Activated CD4-positive, alpha-beta memory T cell treated with anti-CD3 and anti-CD28 coated beads for 36 hours (primary cell): ENCODE data around the gene TSC22D3. TPM values are rescaled to one million over a fixed set of nuclear protein-coding genes. Genes with fewer than 3 reads are reported as not detected.
"Not testable (repeated sequence)": the region's sequence is repeated elsewhere in the genome, so short reads cannot be mapped to it uniquely, and the experiment has no call there.

Experiments
- CTCF ChIA-PET: fragments of 350-600 bp; sonication (Branson Sonifier 250); formaldehyde crosslinking; loops from one replicate; lab custom pipeline; 2021; ENCODE audit warnings: antibody characterized with exemption, inconsistent platforms; lab: Charles Lee
- POLR2A ChIA-PET: fragments of 350-600 bp; sonication (Branson Sonifier 250); formaldehyde crosslinking; loops from one replicate; lab custom pipeline; 2021; ENCODE audit warnings: antibody characterized with exemption; lab: Charles Lee
- DNase-seq: peaks from one replicate; pipeline ENCODE4 v3.0.0-alpha.2; 2020
- H3K27ac Mint-ChIP-seq: one replicate; pipeline ENCODE4 v1.8.0; 2021; ENCODE audit warnings: mixed read lengths
- H3K27me3 Mint-ChIP-seq: one replicate; pipeline ENCODE4 v1.8.0; 2021; ENCODE audit warnings: mixed read lengths
- H3K36me3 Mint-ChIP-seq: one replicate; pipeline ENCODE4 v1.8.0; 2021; ENCODE audit warnings: mixed read lengths
- H3K4me1 Mint-ChIP-seq: one replicate; pipeline ENCODE4 v1.8.0; 2021; ENCODE audit warnings: low read depth, mixed read lengths
- H3K4me3 Mint-ChIP-seq: one replicate; pipeline ENCODE4 v1.8.0; 2021; ENCODE audit warnings: mild to moderate bottlenecking, mixed read lengths
- H3K9me3 Mint-ChIP-seq: one replicate; pipeline ENCODE4 v1.8.0; 2021; ENCODE audit warnings: mixed read lengths
- intact Hi-C: fragments of 100-400 bp; cut with micrococcal nuclease; formaldehyde crosslinking; loops from one replicate; pipeline ENCODE4 v1.15.1; 2023
- total RNA-seq, 2 experiments: library from RNA; stranded (reverse); gene quantifications; one replicate each; pipeline ENCODE4 v1.2.3, GENCODE V29; 2021

The TSC22D3 gene
- total RNA-seq, 2 experiments from 2014 or later, result 26.0 to 28.2 TPM

- peaks cover 30% of the 10 kb centered on the region for H3K4me1 Mint-ChIP-seq
- intact Hi-C loops, H3K9me3 Mint-ChIP-seq, DNase-seq, H3K4me3 Mint-ChIP-seq, H3K27ac Mint-ChIP-seq, CTCF ChIA-PET, H3K36me3 Mint-ChIP-seq, H3K27me3 Mint-ChIP-seq: not testable (repeated sequence)
- POLR2A ChIA-PET, result interaction anchor here (2.0 kb wide), 1 partner anchor 11 kb away, joined by 12 read pairs; no protein-coding TSS in a partner anchor
These were observed 90.0 kb downstream of the TSC22D3 start for GRCh38 chrX:107685586-107685985.

- H3K36me3 Mint-ChIP-seq, result no peaks in the 10 kb centered on the region
- POLR2A ChIA-PET, result interaction anchor here (1.6 to 2.0 kb wide), 2 partner anchors 10 to 32 kb away, joined by 4 to 12 read pairs; no protein-coding TSS in a partner anchor
- CTCF ChIA-PET, result no interaction called here
- H3K27ac Mint-ChIP-seq, result no peak overlapping the region
- H3K4me3 Mint-ChIP-seq, result no peak overlapping the region
- H3K9me3 Mint-ChIP-seq, result no peaks in the 10 kb centered on the region
- no peaks in the 10 kb centered on the region for H3K27me3 Mint-ChIP-seq
- peak; percentile 57 for DNase-seq
- intact Hi-C loops, result no loop called here
- peaks cover 35% of the 10 kb centered on the region for H3K4me1 Mint-ChIP-seq
These were observed 90.6 kb downstream of the TSC22D3 start for GRCh38 chrX:107684956-107685385.

- ChIA-PET POLR2A (interaction anchor here (1.6 kb wide), 1 partner anchor 33 kb away, joined by 4 read pairs; no protein-coding TSS in a partner anchor), CTCF (interaction anchor here (1.2 kb wide), 1 partner anchor 29 kb away, joined by 3 read pairs; no protein-coding TSS in a partner anchor)
- intact Hi-C loops, result no loop called here
- peaks cover 44% of the 10 kb centered on the region for H3K4me1 Mint-ChIP-seq
- H3K4me3 Mint-ChIP-seq, result no peak overlapping the region
- H3K27ac Mint-ChIP-seq, result peak overlapping the region; percentile 51
- H3K36me3 Mint-ChIP-seq, result no peaks in the 10 kb centered on the region
- H3K9me3 Mint-ChIP-seq, result no peaks in the 10 kb centered on the region
- no peak for DNase-seq
- H3K27me3 Mint-ChIP-seq, result no peaks in the 10 kb centered on the region
These were observed 91.7 kb downstream of the TSC22D3 start for GRCh38 chrX:107683931-107684330.

- no peak for DNase-seq
- ChIA-PET POLR2A (no interaction called here), CTCF (interaction anchor here (1.2 kb wide), 1 partner anchor 29 kb away, joined by 3 read pairs; no protein-coding TSS in a partner anchor)
These were observed 92.3 kb downstream of the TSC22D3 start for GRCh38 chrX:107683124-107683895.

GRCh38 chrX:107682256-107682655 is 93.3 kb downstream of the TSC22D3 start:
- Mint-ChIP-seq H3K27ac (no peak overlapping the region), H3K4me3 (no peak overlapping the region), H3K4me1 (peaks cover 57% of the 10 kb centered on the region), H3K9me3 (no peaks in the 10 kb centered on the region), H3K36me3 (no peaks in the 10 kb centered on the region), H3K27me3 (no peaks in the 10 kb centered on the region)
- CTCF ChIA-PET, result interaction anchor here (0.7 kb wide), 1 partner anchor 21 kb away, joined by 4 read pairs; no protein-coding TSS in a partner anchor
- intact Hi-C loops, result no loop called here
- DNase-seq, result no peak
- POLR2A ChIA-PET, result no interaction called here

More at GRCh38 chrX:107683124-107683895, 92.3 kb downstream of the TSC22D3 start:
- Mint-ChIP-seq H3K27ac (no peak overlapping the region), H3K4me3 (no peak overlapping the region), H3K4me1 (peaks cover 50% of the 10 kb centered on the region), H3K27me3 (no peaks in the 10 kb centered on the region), H3K36me3 (no peaks in the 10 kb centered on the region), H3K9me3 (no peaks in the 10 kb centered on the region)
- intact Hi-C loops, result no loop called here

GRCh38 chrX:107678957-107679740 is 96.4 kb downstream of the TSC22D3 start:
- intact Hi-C loops, result no loop called here
- ChIA-PET POLR2A (interaction anchor here (7.5 kb wide), 1 partner anchor 35 kb away, joined by 253 read pairs; no protein-coding TSS in a partner anchor), CTCF (interaction anchor here (10.6 kb wide), 1 partner anchor 37 kb away, joined by 275 read pairs; no protein-coding TSS in a partner anchor)
- Mint-ChIP-seq H3K9me3 (no peaks in the 10 kb centered on the region), H3K4me1 (peaks cover 57% of the 10 kb centered on the region), H3K36me3 (no peaks in the 10 kb centered on the region), H3K27me3 (no peaks in the 10 kb centered on the region), H3K27ac (peak overlapping the region; percentile 94), H3K4me3 (peak overlapping the region; percentile 45)
- DNase-seq, result peak; percentile 84

GRCh38 chrX:107677909-107678308 is 97.7 kb downstream of the TSC22D3 start:
- ChIA-PET CTCF (interaction anchor here (1.1 to 10.6 kb wide), 6 partner anchors 18 to 99 kb away, joined by 3 to 275 read pairs (median 5); partner anchors contain the start of genes NCBP2L, PRPS1 and TSC22D3), POLR2A (interaction anchor here (3.1 to 7.5 kb wide), 2 partner anchors 37 to 49 kb away, joined by 14 to 253 read pairs; partner anchors contain the start of gene PRPS1)
- DNase-seq, result no peak
- Mint-ChIP-seq H3K9me3 (no peaks in the 10 kb centered on the region), H3K36me3 (no peaks in the 10 kb centered on the region), H3K27ac (peak overlapping the region; percentile 94), H3K4me1 (peaks cover 63% of the 10 kb centered on the region), H3K27me3 (no peaks in the 10 kb centered on the region), H3K4me3 (no peak overlapping the region)
- intact Hi-C loops, result no loop called here

GRCh38 chrX:107677501-107677901 is 98.1 kb downstream of the TSC22D3 start:
- Mint-ChIP-seq H3K4me1 (peaks cover 65% of the 10 kb centered on the region), H3K36me3 (no peaks in the 10 kb centered on the region), H3K9me3 (no peaks in the 10 kb centered on the region), H3K4me3 (peak overlapping the region; percentile 86), H3K27ac (peak overlapping the region; percentile 94), H3K27me3 (no peaks in the 10 kb centered on the region)
- intact Hi-C loops, result no loop called here
- CTCF ChIA-PET, result interaction anchor here (1.1 to 10.6 kb wide), 6 partner anchors 18 to 100 kb away, joined by 3 to 275 read pairs (median 5); partner anchors contain the start of genes NCBP2L, PRPS1 and TSC22D3
- POLR2A ChIA-PET, result interaction anchor here (1.2 to 7.5 kb wide), 3 partner anchors 37 to 49 kb away, joined by 3 to 253 read pairs (median 14); partner anchors contain the start of gene PRPS1
- DNase-seq, result no peak

GRCh38 chrX:107676559-107677378 is 98.8 kb downstream of the TSC22D3 start:
- CTCF ChIA-PET, result interaction anchor here (1.1 to 10.6 kb wide), 6 partner anchors 17 to 100 kb away, joined by 3 to 275 read pairs (median 5); partner anchors contain the start of genes NCBP2L, PRPS1 and TSC22D3
- Mint-ChIP-seq H3K27ac (peak overlapping the region; percentile 94), H3K9me3 (no peaks in the 10 kb centered on the region), H3K27me3 (no peaks in the 10 kb centered on the region), H3K4me3 (peak overlapping the region; percentile 86), H3K4me1 (peaks cover 68% of the 10 kb centered on the region), H3K36me3 (no peaks in the 10 kb centered on the region)
- peak; percentile 69 for DNase-seq
- POLR2A ChIA-PET, result interaction anchor here (0.9 to 7.5 kb wide), 4 partner anchors 13 to 48 kb away, joined by 3 to 253 read pairs (median 8); partner anchors contain the start of gene PRPS1
- intact Hi-C loops, result no loop called here

GRCh38 chrX:107675823-107676555 is 99.6 kb downstream of the TSC22D3 start:
- H3K4me1 Mint-ChIP-seq, result peaks cover 67% of the 10 kb centered on the region
- H3K9me3 Mint-ChIP-seq, result no peaks in the 10 kb centered on the region
- POLR2A ChIA-PET, result interaction anchor here (0.9 to 7.5 kb wide), 4 partner anchors 10 to 47 kb away, joined by 3 to 253 read pairs (median 13); partner anchors contain the start of gene PRPS1
- no peaks in the 10 kb centered on the region for H3K27me3 Mint-ChIP-seq
- peak overlapping the region; percentile 94 for H3K27ac Mint-ChIP-seq
- intact Hi-C loops, result loop anchor here (2.0 kb wide), 1 partner anchor 151 kb away; no protein-coding TSS in a partner anchor
- no peaks in the 10 kb centered on the region for H3K36me3 Mint-ChIP-seq
- DNase-seq, result peak; percentile 25
- H3K4me3 Mint-ChIP-seq, result peak overlapping the region; percentile 86
- CTCF ChIA-PET, result interaction anchor here (1.9 to 10.6 kb wide), 2 partner anchors 16 to 41 kb away, joined by 8 to 275 read pairs; no protein-coding TSS in a partner anchor
